ENCODE data around the gene PYY.

- TF ChIP-seq, protein P1, sequence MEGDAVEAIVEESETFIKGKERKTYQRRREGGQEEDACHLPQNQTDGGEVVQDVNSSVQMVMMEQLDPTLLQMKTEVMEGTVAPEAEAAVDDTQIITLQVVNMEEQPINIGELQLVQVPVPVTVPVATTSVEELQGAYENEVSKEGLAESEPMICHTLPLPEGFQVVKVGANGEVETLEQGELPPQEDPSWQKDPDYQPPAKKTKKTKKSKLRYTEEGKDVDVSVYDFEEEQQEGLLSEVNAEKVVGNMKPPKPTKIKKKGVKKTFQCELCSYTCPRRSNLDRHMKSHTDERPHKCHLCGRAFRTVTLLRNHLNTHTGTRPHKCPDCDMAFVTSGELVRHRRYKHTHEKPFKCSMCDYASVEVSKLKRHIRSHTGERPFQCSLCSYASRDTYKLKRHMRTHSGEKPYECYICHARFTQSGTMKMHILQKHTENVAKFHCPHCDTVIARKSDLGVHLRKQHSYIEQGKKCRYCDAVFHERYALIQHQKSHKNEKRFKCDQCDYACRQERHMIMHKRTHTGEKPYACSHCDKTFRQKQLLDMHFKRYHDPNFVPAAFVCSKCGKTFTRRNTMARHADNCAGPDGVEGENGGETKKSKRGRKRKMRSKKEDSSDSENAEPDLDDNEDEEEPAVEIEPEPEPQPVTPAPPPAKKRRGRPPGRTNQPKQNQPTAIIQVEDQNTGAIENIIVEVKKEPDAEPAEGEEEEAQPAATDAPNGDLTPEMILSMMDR (IDR thresholded peaks at IDR 0.05): no peak
- TF ChIP-seq POLR2A (IDR thresholded peaks at IDR 0.05): no peak
These were observed 33.6 kb upstream of the PYY start for GRCh38 chr17:43987131-43988021.

All from right lobe of liver (tissue), 4 donors.